GM18507 (cell line): ENCODE results near the gene TMEM221.
A peak's percentile ranks its signal among the peaks of the same experiment; 100 is the strongest.
"Not testable (repeated sequence)": the region's sequence is repeated elsewhere in the genome, so short reads cannot be mapped to it uniquely, and the experiment has no call there.

Experiments used
- DNase-seq: peaks from one replicate; pipeline ENCODE4 v3.0.0; 2011; ENCODE audit warnings: low read depth; ENCODE audit not compliant: insufficient read length; ENCODE audit errors: extremely low spot score
- FAIRE-seq: peaks from 2 replicates; lab custom pipeline; 2011; peaks lifted over from hg19 to GRCh38; lab: Jason Lieb, UNC

Gene TMEM221

DNA sequence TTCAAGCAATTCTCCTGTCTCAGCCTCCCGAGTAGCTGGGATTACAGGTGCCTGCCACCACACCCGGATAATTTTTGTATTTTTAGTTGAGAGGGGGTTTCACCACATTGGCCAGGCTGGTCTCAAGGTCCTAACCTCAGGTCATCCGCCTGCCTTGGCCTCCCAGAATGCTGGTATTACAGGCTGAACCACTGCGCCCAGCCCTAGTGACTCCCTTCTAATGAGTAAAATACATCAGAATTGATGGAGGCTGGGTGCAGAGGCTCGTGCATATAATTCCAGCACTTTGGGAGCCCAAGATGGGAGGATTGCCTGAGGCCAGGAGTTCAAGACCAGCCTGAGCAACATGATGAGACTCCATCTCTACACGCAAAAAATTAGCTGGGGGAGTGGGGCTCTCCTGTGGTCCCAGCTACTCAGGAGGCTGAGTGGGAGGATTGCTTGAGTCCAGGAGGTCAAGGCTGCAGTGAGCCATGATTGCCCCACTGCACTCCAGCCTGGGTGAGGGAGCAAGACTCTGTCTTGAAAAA, 26.6 kb upstream of the TMEM221 start:
- not testable (repeated sequence) for DNase-seq, FAIRE-seq

DNA sequence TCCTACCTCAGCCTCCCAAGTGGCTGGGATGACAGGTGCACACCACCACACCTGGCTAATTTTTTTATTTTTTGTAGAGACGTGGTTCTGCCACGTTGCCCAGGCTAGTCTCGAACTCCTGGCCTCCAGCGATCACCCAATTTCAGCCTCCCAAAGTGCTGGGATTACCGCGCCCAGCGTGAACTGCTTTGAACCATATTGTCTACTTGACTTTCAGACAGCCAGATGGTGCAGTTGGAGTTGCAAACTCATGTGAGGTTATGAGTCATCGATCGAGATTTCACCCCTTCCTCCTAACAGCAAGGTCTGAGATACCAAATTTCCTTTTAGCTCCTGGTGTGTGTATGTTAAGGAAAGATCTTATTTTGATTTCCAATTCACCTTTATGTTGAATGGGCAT, 24.6 kb upstream of the TMEM221 start:
- FAIRE-seq: no peak
- DNase-seq: no peak

GRCh38 chr19:17471410-17472125, 23.1 kb upstream of the TMEM221 start:
- DNase-seq: no peak

DNA sequence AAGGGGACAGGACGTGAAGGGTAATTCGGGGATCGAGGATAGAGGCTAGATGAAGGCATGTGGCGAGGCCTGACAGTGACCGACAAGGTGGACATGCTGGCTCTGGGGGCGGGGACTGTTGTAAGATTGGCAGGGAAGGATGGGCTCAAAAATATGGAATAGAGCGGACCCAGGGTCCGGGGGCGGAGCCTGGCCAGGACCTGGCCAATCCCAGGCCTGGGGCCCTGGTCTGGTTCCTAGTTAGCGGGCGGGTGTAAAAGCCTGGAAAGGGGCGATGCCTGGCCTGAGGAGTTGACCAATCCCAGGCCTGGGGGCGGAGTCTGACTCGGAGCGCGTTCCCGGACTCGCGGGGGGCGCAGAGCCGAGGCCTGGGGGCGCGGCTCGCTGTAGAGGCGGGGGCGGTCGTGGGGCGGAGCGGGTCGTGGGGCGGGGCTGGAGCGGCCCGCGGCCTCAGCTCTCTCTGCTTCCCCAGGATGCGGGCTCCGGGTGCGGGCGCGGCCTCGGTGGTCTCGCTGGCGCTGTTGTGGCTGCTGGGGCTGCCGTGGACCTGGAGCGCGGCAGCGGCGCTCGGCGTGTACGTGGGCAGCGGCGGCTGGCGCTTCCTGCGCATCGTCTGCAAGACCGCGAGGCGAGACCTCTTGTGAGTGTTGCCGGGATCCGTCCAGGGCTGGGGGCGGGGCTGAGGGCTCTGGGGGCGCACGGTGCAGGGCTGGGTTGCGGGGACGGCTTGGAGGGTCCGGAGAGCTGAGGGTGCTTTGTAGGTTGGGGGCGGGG, 21.8 kb upstream of the TMEM221 start, which contains the start of gene SLC27A1:
Gene SLC27A1, plus strand, starts transcription at position 457 of the 774 bp plus-strand sequence. Its CDS starts 17 bp downstream, at position 474.
- DNase-seq (peak; percentile 84), FAIRE-seq (peak; percentile 94)

More at GRCh38 chr19:17471410-17472125, 23.1 kb upstream of the TMEM221 start:
- FAIRE-seq: no peak

DNA sequence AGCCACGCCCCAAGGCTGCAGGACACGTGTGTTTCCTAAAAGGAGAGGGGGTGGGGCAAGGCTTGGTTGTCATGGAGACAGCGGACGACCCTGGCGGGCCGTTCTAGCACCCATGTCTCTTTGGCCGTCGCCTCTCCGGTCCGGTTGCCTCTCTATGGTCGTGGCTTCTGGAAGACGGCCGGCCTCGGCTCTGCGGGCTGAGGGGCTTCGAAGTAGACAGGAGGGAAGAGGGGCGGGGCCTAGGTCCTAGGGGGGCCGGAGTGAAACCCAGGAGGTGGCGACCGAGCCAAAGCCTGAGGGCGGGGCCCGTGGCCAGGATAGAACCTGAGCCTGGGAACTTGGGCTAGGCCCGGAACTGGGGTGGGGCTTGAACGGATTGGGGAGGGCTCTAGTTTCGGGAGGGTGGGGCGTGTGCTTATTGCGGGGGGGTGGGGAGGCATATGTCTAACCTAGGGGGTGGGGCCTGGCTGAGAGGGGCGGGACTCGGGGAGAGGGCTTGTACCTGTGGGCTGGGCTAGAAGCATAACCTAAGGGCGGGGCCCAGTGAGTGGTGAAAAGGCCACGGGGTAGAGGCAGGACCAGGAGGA, 21.1 kb upstream of the TMEM221 start:
- FAIRE-seq: no peak
- DNase-seq: peak; percentile 67

- DNase-seq (no peak), FAIRE-seq (no peak)
Observed at GRCh38 chr19:17469092-17469480, 20.6 kb upstream of the TMEM221 start.

DNA sequence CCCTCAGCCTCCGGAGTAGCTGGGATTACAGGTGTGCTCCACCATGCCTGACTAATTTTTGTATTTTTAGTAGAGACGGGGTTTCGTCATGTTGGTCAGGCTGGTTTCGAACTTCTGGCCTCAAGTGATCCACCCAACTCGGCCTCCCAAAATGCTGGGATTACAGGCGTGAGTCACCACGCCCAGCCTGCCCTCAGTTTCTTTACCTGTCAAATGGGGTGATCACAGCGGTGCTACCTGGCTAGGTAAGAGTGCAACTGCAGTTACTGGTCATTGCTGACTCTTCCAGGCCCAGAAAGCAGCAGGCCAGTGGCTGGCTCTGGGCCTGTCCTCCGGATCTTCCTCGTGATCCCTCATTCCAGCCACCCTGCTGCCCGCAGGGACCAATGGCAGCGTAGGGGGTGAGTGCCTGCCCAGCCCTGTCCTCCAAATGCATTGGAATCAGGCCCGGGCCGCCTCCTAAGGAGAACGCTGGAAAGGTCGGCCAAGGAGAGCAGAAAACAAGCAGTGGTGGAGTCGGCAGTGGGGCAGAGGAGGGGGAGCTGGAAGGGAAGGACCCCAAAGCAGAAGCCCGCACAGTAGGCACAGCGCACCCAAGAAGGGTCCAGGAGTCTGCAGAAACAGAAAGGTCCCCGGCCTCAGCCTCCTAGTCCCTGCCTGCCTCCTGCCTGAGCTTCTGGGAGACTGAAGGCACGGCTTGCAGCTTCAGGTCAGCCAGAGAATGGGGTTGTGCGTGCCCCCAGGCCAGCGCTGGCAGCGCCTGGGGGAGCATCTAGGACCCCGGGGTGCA, 20.0 kb upstream of the TMEM221 start:
- FAIRE-seq (no peak), DNase-seq (no peak)

DNA sequence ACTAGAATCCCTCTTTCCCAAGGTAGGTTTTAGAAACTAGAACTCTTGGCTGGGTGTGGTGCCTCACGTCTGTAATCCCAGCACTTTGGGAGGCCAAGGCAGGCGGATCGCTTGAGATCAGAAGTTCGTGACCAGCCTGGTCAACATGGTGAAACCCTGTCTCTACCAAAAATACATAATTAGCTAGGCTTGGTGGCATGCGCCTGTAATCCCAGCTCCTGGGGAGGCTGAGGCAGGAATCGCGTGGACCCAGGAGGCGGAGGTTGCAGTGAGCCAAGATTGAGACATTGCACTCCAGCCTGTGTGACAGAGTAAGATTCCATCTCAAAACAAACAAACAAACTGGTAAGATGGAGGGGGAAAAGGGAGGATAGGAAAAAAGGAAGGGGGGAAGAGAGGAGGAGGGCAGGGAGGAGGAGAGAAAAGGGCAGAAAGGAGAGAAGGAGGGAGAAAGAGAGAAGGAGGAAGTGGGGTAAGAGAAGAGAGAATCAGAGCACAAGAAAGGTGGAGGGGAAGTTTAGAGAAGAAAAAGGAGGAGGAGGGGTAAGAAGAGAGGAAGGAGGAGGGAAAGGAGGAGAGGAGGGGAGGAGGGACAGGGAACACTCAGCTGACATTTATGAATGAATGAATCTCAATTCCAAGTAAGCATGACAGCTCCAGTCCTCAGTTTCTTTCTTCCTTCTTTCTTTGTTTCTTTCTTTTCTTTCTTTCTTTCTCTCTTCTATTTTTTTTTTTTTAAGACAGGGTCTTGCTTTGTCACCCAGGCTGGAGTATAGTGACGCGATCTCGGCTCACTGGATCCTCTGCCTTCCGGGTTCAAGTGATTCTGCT, 19.2 kb upstream of the TMEM221 start:
- FAIRE-seq (no peak), DNase-seq (no peak)

GRCh38 chr19:17466487-17466850, 18.0 kb upstream of the TMEM221 start:
- no peak for DNase-seq
- no peak for FAIRE-seq

DNA sequence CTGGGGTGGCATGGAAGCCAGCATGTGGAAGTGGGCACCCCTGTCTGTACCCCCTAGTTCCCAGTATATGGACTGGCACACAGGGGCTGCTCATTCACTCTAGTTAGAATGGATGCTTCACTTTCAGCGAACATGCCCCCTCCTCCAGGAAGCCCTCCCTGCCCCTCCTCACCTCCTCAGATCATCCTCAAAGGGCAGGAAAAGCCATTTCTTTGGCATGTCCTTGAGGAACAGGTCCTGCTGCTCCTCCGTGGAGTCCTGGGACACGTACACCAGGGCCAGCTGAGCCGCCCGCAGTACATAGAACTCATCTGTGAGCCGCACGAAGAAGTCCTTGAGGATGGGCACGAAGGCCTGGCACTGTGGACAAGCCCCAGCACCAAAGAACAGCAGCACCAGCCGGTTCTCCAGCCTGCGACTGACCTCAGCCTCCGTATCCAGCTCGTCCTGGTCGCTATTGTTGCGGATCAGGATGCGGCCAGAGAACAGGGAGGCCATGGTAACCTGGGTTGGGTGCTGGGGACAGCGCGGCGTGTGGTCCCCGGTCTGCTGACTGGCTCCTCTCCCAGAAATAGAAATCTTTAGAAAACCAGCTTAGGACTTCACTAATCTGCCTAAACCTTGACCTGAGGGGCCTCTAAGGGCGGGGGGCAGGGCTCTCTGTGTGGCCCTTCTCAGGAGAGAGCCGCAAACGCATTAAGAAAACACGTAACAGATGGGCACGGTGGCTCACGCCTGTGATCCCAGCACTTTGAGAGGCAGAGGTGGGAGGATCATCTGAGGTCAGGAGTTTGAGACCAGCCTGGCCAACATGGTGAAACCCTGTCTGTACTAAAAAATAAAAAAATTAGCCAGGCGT, 12.1 kb upstream of the TMEM221 start, which contains the start of gene NXNL1:
Gene NXNL1, minus strand, starts transcription at position 555 of the 859 bp plus-strand sequence. Its CDS starts 57 bp downstream, at position 498.
- DNase-seq: no peak
- FAIRE-seq: no peak

DNA sequence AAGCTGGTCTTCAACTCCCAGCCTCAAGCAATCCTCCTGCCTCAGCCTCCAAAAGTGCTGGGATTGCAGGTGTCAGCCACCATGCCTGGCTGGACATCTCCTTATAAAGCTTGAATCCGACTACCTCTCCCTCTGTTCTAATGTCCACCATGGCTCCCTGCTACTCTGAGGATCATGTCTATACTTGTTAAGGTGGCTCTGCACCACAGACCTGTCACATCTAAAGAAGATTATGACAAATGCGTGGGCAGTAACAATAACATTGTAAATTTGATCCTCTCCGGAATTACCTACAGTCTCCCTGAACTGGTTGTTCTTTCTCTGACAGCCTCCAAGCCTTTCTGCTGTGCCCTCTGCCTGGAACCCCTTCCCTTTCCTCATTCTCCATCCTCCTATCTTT, 10.5 kb upstream of the TMEM221 start:
- DNase-seq (no peak), FAIRE-seq (no peak)

DNA sequence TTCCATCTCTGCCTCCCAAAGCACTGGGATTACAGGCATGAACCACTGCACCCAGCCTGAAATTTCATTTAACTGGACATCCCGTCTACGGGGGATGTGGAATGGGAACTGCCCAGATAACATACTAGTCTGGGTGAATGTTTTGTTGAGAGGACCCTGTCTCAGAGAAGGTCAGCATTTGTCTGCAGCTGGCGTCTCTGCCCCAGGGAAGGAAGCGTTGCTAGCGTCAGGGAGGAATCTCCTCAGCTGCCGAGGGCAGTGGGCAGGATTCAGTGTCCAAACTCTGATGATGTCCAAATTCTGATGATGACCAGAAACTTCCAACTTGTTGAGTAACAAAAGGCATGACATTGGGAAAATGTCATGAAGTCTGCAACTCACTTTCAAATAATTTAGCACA, 9.1 kb upstream of the TMEM221 start:
- no peak for DNase-seq
- FAIRE-seq: no peak

DNA sequence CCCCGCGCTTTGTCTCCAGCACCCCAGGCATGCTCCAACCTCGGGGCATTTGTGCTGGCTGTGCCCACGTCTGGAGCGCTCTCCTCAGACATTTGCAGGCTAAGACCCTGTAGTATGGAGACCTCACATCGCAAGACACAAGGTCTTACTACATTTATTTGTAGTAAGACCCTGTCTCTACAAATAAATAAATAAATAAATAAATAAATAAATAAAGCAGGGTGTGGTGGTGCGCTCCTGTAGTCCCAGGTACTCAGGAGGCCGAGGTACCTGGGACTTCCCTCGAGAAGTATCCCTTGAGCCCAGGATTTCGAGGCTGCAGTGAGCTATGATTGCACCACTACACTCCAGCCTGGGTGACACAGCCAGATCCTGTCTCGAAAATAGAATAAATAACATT, 7.7 kb upstream of the TMEM221 start:
- FAIRE-seq (no peak), DNase-seq (no peak)

- no peak for DNase-seq
- FAIRE-seq: no peak
Observed at GRCh38 chr19:17455308-17456123, 7.0 kb upstream of the TMEM221 start.

DNA sequence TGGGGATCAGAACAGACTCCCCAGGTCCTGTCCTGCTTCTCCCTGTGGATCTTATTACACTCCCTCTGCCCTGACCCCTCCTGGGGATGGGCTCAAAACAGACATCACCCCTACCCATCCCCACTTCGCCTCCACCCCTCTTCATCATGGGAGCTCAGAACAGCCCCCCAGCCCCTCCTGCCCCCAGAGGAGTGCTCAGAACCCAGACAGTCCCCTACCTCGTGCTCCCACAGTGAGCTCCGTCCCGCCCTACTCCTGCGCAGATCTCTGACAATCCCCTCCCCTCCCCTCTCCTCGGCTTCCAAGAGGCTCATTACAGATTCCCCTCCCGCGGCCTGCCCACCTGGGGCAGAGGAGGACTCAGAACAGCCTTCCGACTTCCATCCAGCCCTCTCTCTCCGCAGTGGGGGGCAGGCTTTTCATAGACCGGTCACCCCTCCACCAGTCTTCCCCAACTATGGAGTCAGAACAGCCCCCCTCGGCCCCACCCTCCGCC, 6.2 kb upstream of the TMEM221 start:
- FAIRE-seq (no peak), DNase-seq (no peak)

- FAIRE-seq (no peak), DNase-seq (no peak)
Observed at GRCh38 chr19:17451820-17452219, 3.4 kb upstream of the TMEM221 start.
